AG10803 (cell line): Measurements from ENCODE around the gene AP2B1.

ENCODE experiments used
- DNase-seq: peaks from one replicate; pipeline ENCODE4 v3.0.0; 2010; ENCODE audit warnings: low read depth
- H3K4me3 ChIP-seq: 2 replicates; pipeline ENCODE4 v1.5.1; 2011; ENCODE audit warnings: mild to moderate bottlenecking, low read length, control low read depth
- TF ChIP-seq, protein P1 (sequence below): conservative IDR thresholded peaks from 2 replicates; pipeline ENCODE4 v1.5.1; 2011; ENCODE audit warnings: mild to moderate bottlenecking, low read length, control low read depth, inconsistent platforms

AP2B1 gene

DNA sequence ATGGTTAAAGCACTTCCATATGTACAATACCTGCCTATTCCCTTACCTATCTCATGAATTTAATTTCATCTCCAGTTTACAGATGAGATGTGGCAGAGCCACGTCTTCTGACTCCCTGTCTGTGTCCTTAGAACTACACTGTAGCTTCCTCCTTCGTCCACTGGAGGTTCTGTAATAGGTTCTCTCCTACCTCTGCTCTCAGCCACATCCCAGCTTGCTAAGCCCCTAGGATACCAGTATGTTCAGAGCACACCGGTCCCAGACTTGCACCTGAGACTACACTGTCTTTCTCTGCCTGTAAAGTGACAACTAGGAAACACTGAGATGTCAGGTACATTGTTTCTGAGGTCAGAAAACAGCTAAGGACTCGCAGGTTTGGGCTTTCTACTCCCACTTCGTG lies 140.5 kb downstream of the AP2B1 start:
- TF ChIP-seq, protein P1, sequence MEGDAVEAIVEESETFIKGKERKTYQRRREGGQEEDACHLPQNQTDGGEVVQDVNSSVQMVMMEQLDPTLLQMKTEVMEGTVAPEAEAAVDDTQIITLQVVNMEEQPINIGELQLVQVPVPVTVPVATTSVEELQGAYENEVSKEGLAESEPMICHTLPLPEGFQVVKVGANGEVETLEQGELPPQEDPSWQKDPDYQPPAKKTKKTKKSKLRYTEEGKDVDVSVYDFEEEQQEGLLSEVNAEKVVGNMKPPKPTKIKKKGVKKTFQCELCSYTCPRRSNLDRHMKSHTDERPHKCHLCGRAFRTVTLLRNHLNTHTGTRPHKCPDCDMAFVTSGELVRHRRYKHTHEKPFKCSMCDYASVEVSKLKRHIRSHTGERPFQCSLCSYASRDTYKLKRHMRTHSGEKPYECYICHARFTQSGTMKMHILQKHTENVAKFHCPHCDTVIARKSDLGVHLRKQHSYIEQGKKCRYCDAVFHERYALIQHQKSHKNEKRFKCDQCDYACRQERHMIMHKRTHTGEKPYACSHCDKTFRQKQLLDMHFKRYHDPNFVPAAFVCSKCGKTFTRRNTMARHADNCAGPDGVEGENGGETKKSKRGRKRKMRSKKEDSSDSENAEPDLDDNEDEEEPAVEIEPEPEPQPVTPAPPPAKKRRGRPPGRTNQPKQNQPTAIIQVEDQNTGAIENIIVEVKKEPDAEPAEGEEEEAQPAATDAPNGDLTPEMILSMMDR, result no peak
- no peak overlapping the region for H3K4me3 ChIP-seq
- no peak for DNase-seq

DNA sequence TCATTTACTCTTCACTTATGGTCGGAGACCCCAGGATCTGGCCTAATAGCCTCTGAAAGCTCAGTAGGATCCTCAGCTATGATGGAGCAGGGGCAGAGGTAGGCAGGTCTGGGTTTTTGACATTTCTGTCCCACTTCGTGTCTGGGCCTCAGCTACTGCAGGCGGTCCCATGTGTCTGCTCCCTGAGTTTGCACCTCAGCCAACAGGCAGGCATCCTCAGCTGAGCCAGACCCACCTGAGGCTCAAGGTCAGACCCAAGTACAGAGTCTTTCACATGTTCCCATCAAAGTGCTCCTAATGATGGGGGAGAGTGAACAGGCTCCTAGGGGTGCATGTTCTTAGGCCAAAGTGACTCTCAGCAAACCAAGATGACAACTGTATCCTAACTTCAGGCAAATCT lies 141.4 kb downstream of the AP2B1 start:
- no peak for DNase-seq
- H3K4me3 ChIP-seq, result no peak overlapping the region
- TF ChIP-seq, protein P1, result no peak

GRCh38 chr17:35729405-35729833 lies 142.3 kb downstream of the AP2B1 start:
- no peak overlapping the region for H3K4me3 ChIP-seq
- DNase-seq, result no peak
- TF ChIP-seq, protein P1, result no peak

DNA sequence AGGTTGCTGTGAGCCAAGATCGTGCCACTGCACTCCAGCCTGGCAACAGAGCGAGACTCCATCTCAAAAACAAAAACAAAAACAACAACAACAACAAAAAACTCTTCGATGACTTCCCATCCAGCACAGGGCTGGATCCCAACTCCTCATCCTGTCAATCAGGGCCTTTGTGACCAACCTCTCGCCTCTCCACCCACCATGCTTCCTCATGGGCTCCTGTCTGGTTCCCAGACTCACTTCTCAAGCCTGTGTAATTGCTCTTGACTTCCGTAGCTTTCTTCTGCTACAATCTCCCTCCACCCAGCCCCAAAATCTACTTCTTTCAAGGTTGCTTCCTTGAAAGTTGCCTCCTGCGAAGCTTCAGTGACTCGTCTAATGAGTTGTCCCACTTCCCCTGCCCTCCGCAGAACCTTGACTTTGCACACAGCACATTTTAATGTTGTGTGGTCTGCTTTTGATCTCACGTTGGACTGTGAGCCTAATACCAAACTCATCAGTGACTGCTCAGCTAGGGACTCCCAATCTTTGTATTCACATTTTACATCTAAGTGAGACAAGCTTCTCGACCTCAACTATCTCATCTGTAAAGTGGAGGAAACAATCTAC lies 143.4 kb downstream of the AP2B1 start:
- TF ChIP-seq, protein P1, result no peak
- DNase-seq, result no peak
- no peak overlapping the region for H3K4me3 ChIP-seq

DNA sequence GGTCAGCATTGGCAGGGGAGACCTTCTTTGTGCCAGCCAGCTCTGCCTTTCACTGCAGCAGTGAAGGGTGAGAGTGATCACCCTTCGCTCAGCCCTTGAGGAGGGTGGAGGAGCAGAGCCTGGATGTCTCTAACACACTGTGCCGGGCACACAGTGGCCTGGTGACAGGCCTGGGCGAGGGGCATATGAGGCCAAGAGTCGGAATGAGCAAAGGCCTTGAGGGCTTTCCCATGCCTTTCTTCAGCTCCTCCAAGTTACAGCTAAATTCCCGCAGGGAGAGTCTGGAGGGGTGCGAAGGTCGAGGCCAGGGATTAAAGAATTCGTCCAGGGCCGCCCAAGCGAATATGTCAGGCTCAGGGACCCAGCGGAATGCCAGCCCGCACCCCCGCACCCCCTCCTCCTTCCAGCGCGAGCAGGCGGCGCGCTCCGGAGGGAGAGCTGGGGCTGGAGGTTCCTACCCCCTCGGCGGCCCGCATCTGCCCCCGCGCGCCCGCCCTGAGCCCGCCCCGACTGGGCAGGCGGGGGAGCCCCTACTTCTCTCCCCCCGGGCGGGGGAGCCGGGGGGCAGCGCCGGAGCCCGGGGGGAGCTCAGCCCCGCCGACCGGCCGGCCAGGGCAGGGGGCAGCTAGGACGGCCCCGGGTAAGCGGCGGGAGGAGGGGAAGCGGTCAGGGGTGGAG lies 144.3 kb downstream of the AP2B1 start, which contains the start of gene RASL10B:
RASL10B (plus strand) TSS at position 401 of the 678 bp plus-strand sequence. CDS start 3,546 bp downstream, outside the sequence.
- peak within 1 kb of the TSS; percentile 57 for H3K4me3 ChIP-seq
- peak; percentile 22 for DNase-seq
- TF ChIP-seq, protein P1, result no peak

DNA sequence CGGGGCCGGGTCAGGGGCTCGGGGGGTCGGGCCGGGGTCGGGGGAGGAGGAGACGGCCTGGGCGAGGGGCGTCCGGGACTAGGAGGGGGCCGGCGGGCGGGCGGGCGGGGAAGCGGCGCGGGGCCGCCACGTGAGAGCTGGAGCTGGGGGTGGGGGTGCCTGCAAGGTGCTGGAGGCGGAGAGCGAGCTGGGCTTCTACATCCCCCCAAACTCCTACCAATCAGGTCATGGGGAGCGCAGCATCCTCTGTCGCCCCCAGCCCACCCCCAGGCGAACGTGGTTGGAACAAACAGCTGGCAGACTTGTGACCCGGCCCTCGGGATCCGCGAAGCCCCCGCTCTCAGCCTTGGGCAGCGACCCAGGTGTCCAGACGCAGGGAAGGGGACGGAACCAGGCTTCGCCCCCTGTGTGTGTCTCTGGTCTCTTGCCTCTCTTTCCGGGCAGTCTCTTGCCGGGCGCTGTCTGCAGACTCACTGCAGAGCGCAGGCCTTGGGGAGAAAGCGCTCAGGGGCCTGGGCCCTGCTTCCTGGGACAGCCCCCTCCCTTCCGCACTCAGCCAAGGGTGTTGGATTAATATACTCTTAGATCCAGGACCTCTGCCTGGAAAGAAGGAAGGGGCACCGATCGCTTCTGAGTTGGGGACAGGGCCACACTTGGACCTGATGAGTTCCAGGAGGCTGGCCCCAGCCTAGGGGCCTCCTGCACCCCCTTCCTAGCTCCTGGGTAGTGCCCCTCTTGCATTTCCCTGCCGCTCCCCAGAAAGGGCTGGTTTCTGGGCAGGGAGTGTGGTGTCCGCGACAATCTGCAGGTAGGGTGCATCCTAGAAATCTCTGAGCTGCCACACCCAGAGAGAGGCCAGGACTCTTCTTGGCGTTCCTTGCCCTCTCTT lies 145.0 kb downstream of the AP2B1 start:
- no peak for DNase-seq
- H3K4me3 ChIP-seq, result peak overlapping the region; percentile 57
- TF ChIP-seq, protein P1, result no peak
